GDM1 (cell line): ENCODE measurements around the gene RAG2.

ENCODE experiments used
- DNase-seq: peaks from one replicate; lab custom pipeline; 2025; lab: John Stamatoyannopoulos, UW

Gene RAG2

GRCh38 chr11:36550385-36551115, 47.5 kb downstream of the RAG2 start:
- DNase-seq: no peak
